Endothelial cell of umbilical vein (primary cell): Measurements from ENCODE around the gene CST3. TPM values are rescaled to one million over a fixed set of nuclear protein-coding genes. Genes with fewer than 3 reads are reported as not detected.

Source experiments
- BruUV-seq: library from RNA; stranded (reverse); fragments of 400-500 nt; replicated peaks from 2 replicates; lab custom pipeline; 2021; lab: Mats Ljungman, UMichigan
- CTCF ChIA-PET: fragments of 300-600, 350-600 bp; sonication (Branson Sonifier 250); formaldehyde crosslinking; loops from one replicate; lab custom pipeline; 2021; ENCODE audit warnings: antibody characterized with exemption, inconsistent platforms; lab: Charles Lee
- POLR2A ChIA-PET: fragments of 300-600, 350-600 bp; sonication (Branson Sonifier 250); formaldehyde crosslinking; loops from one replicate; lab custom pipeline; 2021; ENCODE audit warnings: antibody characterized with exemption, inconsistent platforms; lab: Charles Lee
- DNase-seq: peaks from one replicate; pipeline ENCODE4 v3.0.0-alpha.2; 2011; ENCODE audit warnings: low read depth, low spot score
- FAIRE-seq: peaks from 2 replicates; lab custom pipeline; 2011; peaks lifted over from hg19 to GRCh38; lab: Jason Lieb, UNC
- H2AFZ ChIP-seq: 2 replicates; pipeline ENCODE4 v1.6.0; 2012; ENCODE audit warnings: low read depth, low read length, control low read depth, inconsistent platforms
- H3K27ac ChIP-seq: 2 replicates; pipeline ENCODE4 v1.5.1; 2011; ENCODE audit warnings: low read depth, mild to moderate bottlenecking, control low read depth, low read length, moderate library complexity; ENCODE audit not compliant: insufficient read depth
- H3K27me3 ChIP-seq, 2 experiments: 2 replicates each; pipeline versions ENCODE4 v1.6.0 to v1.6.1; 2011; ENCODE audit warnings: low read length in 2 of 2, mixed read lengths in 1 of 2; ENCODE audit not compliant: control insufficient read depth in 2 of 2, insufficient read depth in 2 of 2
- H3K36me3 ChIP-seq, 2 experiments: 2 replicates in 1 of 2; 3 replicates in 1 of 2; pipeline ENCODE4 v1.5.1; 2011; ENCODE audit warnings: low read length in 2 of 2, mild to moderate bottlenecking in 1 of 2, moderate library complexity in 1 of 2; ENCODE audit not compliant: control insufficient read depth in 2 of 2, insufficient read depth in 2 of 2; ENCODE audit errors: extremely low read depth in 1 of 2
- H3K4me1 ChIP-seq: 3 replicates; pipeline ENCODE4 v1.5.1; 2011; ENCODE audit warnings: mild to moderate bottlenecking, low read length; ENCODE audit not compliant: control insufficient read depth, insufficient read depth; ENCODE audit errors: extremely low read depth
- H3K4me2 ChIP-seq: 2 replicates; pipeline ENCODE4 v1.6.1; 2011; ENCODE audit warnings: low read length, control low read depth, mixed read lengths; ENCODE audit not compliant: insufficient read depth
- H3K4me3 ChIP-seq, 3 experiments: fragments of 200-600 bp in 1 of 3; sonication (generic), shearing (Covaris generic) in 1 of 3; replicated peaks in 1 of 3; 2 replicates each; pipeline ENCODE4 v1.5.1; 2011 to 2016; ENCODE audit warnings: control low read depth in 3 of 3, low read length in 3 of 3, mild to moderate bottlenecking in 2 of 3, inconsistent platforms in 1 of 3, low read depth in 1 of 3, moderate library complexity in 1 of 3; ENCODE audit not compliant: insufficient read depth in 1 of 3
- H3K79me2 ChIP-seq: 2 replicates; pipeline ENCODE4 v1.6.0; 2012; ENCODE audit warnings: low read length, inconsistent platforms; ENCODE audit not compliant: control insufficient read depth, insufficient read depth
- H3K9ac ChIP-seq: replicated peaks from 2 replicates; pipeline ENCODE3; 2011; ENCODE audit warnings: low read length, control low read depth; ENCODE audit not compliant: insufficient read depth; ENCODE audit errors: extremely low read depth
- H3K9me1 ChIP-seq: replicated peaks from 3 replicates; pipeline ENCODE4 v1.6.0; 2011; ENCODE audit warnings: mild to moderate bottlenecking, low read length; ENCODE audit not compliant: control insufficient read depth, insufficient read depth; ENCODE audit errors: extremely low read depth
- H3K9me3 ChIP-seq: replicated peaks from 2 replicates; pipeline ENCODE4 v1.5.1; 2012; ENCODE audit warnings: low read length, inconsistent platforms; ENCODE audit not compliant: control insufficient read depth, insufficient read depth
- H4K20me1 ChIP-seq: replicated peaks from 2 replicates; pipeline ENCODE3; 2011; ENCODE audit warnings: mild to moderate bottlenecking, low read length; ENCODE audit not compliant: control insufficient read depth, insufficient read depth; ENCODE audit errors: extremely low read depth
- CTCF ChIP-seq, 2 donors: IDR thresholded peaks; 1 replicate in 1 of 2; 2 replicates in 1 of 2; pipeline ENCODE4 v1.5.1; 2011; ENCODE audit warnings: low read length in 2 of 2, mild to moderate bottlenecking in 2 of 2, moderate library complexity in 2 of 2, control low read depth in 1 of 2, inconsistent platforms in 1 of 2, low read depth in 1 of 2; ENCODE audit not compliant: insufficient read depth in 1 of 2; ENCODE audit errors: extremely low read depth in 1 of 2
- EZH2 ChIP-seq: IDR thresholded peaks from 2 replicates; pipeline ENCODE4 v1.6.1; 2012; ENCODE audit warnings: borderline replicate concordance, low read depth, mild to moderate bottlenecking, moderate library complexity, low read length, inconsistent platforms; ENCODE audit not compliant: severe bottlenecking
- FOS ChIP-seq: IDR thresholded peaks from 2 replicates; pipeline ENCODE4 v1.6.1; 2011; ENCODE audit warnings: mild to moderate bottlenecking, low read length, moderate library complexity, borderline replicate concordance; ENCODE audit not compliant: insufficient read depth
- GATA2 ChIP-seq: IDR thresholded peaks from 2 replicates; pipeline ENCODE4 v1.7.0; 2011; ENCODE audit warnings: low read depth, mild to moderate bottlenecking, moderate library complexity, mixed read lengths, low read length; ENCODE audit not compliant: insufficient read length, insufficient read depth
- JUN ChIP-seq: IDR thresholded peaks from 2 replicates; pipeline ENCODE4 v1.6.1; 2011; ENCODE audit warnings: borderline replicate concordance, low read depth; ENCODE audit not compliant: insufficient read length, insufficient read depth
- MAX ChIP-seq: IDR thresholded peaks from 2 replicates; pipeline ENCODE4 v1.6.1; 2011; ENCODE audit not compliant: insufficient read depth, insufficient read length
- MYC ChIP-seq: IDR thresholded peaks from one replicate; pipeline ENCODE4 v1.6.1; 2011; ENCODE audit warnings: mild to moderate bottlenecking, low read depth, low read length
- POLR2A ChIP-seq: IDR thresholded peaks from 2 replicates; pipeline ENCODE4 v1.6.1; 2012; ENCODE audit warnings: low read depth, mild to moderate bottlenecking, control low read depth, low read length
- POLR2AphosphoS5 ChIP-seq: IDR thresholded peaks from 2 replicates; pipeline ENCODE4 v1.6.1; 2012; ENCODE audit warnings: low read depth, mild to moderate bottlenecking, control low read depth, low read length, moderate library complexity; ENCODE audit not compliant: insufficient read depth
- dilution Hi-C: fragments of 300-500 bp; cut with MboI; formaldehyde crosslinking; loops from one replicate; pipeline ENCODE4 v1.15.0; 2019; ENCODE audit warnings: low sequenced_read_pairs; ENCODE audit not compliant: extremely low pct_ligation_motif_present
- intact Hi-C: fragments of 100-400 bp; cut with micrococcal nuclease; formaldehyde crosslinking; loops from one replicate; pipeline ENCODE4 v1.10.0; 2022
- polyA plus RNA-seq, 4 experiments: library from polyadenylated mRNA; depleted of rRNA in 3 of 4; stranded (reverse) in 3 of 4; unstranded in 1 of 4; fragments of >200 nt; gene quantifications; 2 replicates each; pipeline versions ENCODE4 v1.2.1 to v1.2.3, GENCODE V29; 2011 to 2012; ENCODE audit warnings: missing spikeins in 1 of 4
- total RNA-seq: library from RNA; stranded (reverse); gene quantifications from 2 replicates; pipeline ENCODE4 v1.2.3, GENCODE V29; 2021

CST3 gene
- total and polyA plus RNA-seq, 2 donors (not counting 3 experiments of a cell fraction or from before 2014, with no cell fraction given), result 251 to 479 TPM

- Histone ChIP-seq H3K27ac (no peak overlapping the region), H2AFZ (no peak overlapping the region), H3K4me2 (no peak overlapping the region), H3K79me2 (no peaks in the 10 kb centered on the region), H3K9me1 (no peaks in the 10 kb centered on the region), H3K4me1 (peaks cover 29% of the 10 kb centered on the region), H3K36me3 (no peaks in the 10 kb centered on the region), H4K20me1 (no peaks in the 10 kb centered on the region), H3K9me3 (no peaks in the 10 kb centered on the region), H3K9ac (no peak overlapping the region), H3K4me3 (no peak overlapping the region), H3K27me3 (no peaks in the 10 kb centered on the region)
- ChIA-PET POLR2A (no interaction called here), CTCF (interaction anchor here (1.7 kb wide), 1 partner anchor 10 kb away, joined by 5 read pairs; the partner anchor contains the start of gene CST3)
- DNase-seq (no peak), FAIRE-seq (no peak)
- dilution Hi-C loops, result no loop called here
- TF ChIP-seq POLR2A (no peak), JUN (no peak), MAX (no peak), FOS (no peak), GATA2 (no peak), POLR2AphosphoS5 (no peak), EZH2 (no peak), MYC (no peak), CTCF (IDR thresholded peaks at IDR 0.05; ENCODE audit: extremely low read depth in 1 of 2, insufficient read depth in 1 of 2, low read depth in 1 of 2, low read length in 2 of 2) (no peak)
- intact Hi-C loops, result loop anchor here (5.0 kb wide), 1 partner anchor 275 kb away; the partner anchor contains the start of gene NXT1
- no TSS peak for BruUV-seq
Measured at GRCh38 chr20:23627501-23627900, 10.3 kb downstream of the CST3 start.
